ENCODE measurements around the gene LMNA. TPM values are rescaled to one million over a fixed set of nuclear protein-coding genes. Genes with fewer than 3 reads are reported as not detected.
"Not testable (repeated sequence)": the region's sequence is repeated elsewhere in the genome, so short reads cannot be mapped to it uniquely, and the experiment has no call there.

LMNA gene
- total and polyA plus RNA-seq, 2 experiments from 2014 or later = 1,219 to 1,230 TPM

GRCh38 chr1:156124557-156125483 is 10.3 kb downstream of the LMNA start:
- Histone ChIP-seq H4K20me1 (ENCODE audit: insufficient read depth) (no peaks in the 10 kb centered on the region; the same call in 1 of the 2 replicates), H3K9ac (peak overlapping the region; percentile 100), H3K79me2 (ENCODE audit: insufficient read depth) (peaks cover 90% of the 10 kb centered on the region), H2AFZ (no peak overlapping the region), H3K36me3 (ENCODE audit: low read depth) (peaks cover 8% of the 10 kb centered on the region; the same call in 1 of the 2 replicates), H3K4me1 (ENCODE audit: insufficient read depth) (peaks cover 93% of the 10 kb centered on the region), H3K4me3 (peak overlapping the region; percentile 100), H3K9me3 (ENCODE audit: low read depth) (no peaks in the 10 kb centered on the region), H3K27me3 (replicated peaks; ENCODE audit: insufficient read depth) (no peaks in the 10 kb centered on the region), H3F3A (ENCODE audit: insufficient read depth) (peaks cover 79% of the 10 kb centered on the region), H3K9me2 (ENCODE audit: insufficient read depth) (no peaks in the 10 kb centered on the region), H3K4me2 (ENCODE audit: unreplicated experiment) (peak overlapping the region; percentile 98), H3K27ac (peak overlapping the region; percentile 100)
- no peak for TF ChIP-seq EZH2 (IDR thresholded peaks at IDR 0.05; ENCODE audit: insufficient read depth, poor library complexity, severe bottlenecking)
- no peak for TF ChIP-seq EZH2phosphoT487 (IDR thresholded peaks at IDR 0.05; ENCODE audit: insufficient read depth, low read depth)
- 21 to 24% methylated on average over 16 to 17 of the region's 17 CpGs for WGBS, 2 experiments (ENCODE audit: low coverage in 1 of 2, low lambda C conversion rate in 2 of 2, missing lambda C conversion rate in 2 of 2)
- in situ Hi-C loops (cut with MboI) = no loop called here
- DNase-seq = peak; percentile 79

- peaks cover 90% of the 10 kb centered on the region for H3K4me1 ChIP-seq (ENCODE audit: insufficient read depth)
- H2AFZ ChIP-seq; H3K27me3 ChIP-seq (replicated peaks; ENCODE audit: insufficient read depth); H4K20me1 ChIP-seq (ENCODE audit: insufficient read depth); H3K9me3 ChIP-seq (ENCODE audit: low read depth); H3K9me2 ChIP-seq (ENCODE audit: insufficient read depth); in situ Hi-C loops (cut with MboI): not testable (repeated sequence)
- peak overlapping the region; percentile 100 for H3K9ac ChIP-seq
- H3K4me2 ChIP-seq (ENCODE audit: unreplicated experiment) = peak overlapping the region; percentile 98
- H3F3A ChIP-seq (ENCODE audit: insufficient read depth) = peaks cover 75% of the 10 kb centered on the region
- peak overlapping the region; percentile 100 for H3K27ac ChIP-seq
- peaks cover 10% of the 10 kb centered on the region for H3K36me3 ChIP-seq (ENCODE audit: low read depth)
- WGBS, 2 experiments (ENCODE audit: low coverage in 1 of 2, low lambda C conversion rate in 2 of 2, missing lambda C conversion rate in 2 of 2) = 24 to 30% methylated on average over 10 of the region's 10 CpGs
- peak overlapping the region; percentile 100; the same call in 1 of the 2 replicates for H3K4me3 ChIP-seq
- H3K79me2 ChIP-seq (ENCODE audit: insufficient read depth) = peaks cover 90% of the 10 kb centered on the region
- peak; percentile 33 for DNase-seq
Observed at GRCh38 chr1:156125544-156125943, 11.0 kb downstream of the LMNA start.

- Histone ChIP-seq H3K27ac (peak overlapping the region; percentile 100), H3F3A (ENCODE audit: insufficient read depth) (peaks cover 71% of the 10 kb centered on the region), H3K27me3 (replicated peaks; ENCODE audit: insufficient read depth) (no peaks in the 10 kb centered on the region), H3K36me3 (ENCODE audit: low read depth) (peaks cover 16% of the 10 kb centered on the region), H4K20me1 (ENCODE audit: insufficient read depth) (no peaks in the 10 kb centered on the region), H3K4me3 (peak overlapping the region; percentile 63), H3K9me2 (ENCODE audit: insufficient read depth) (no peaks in the 10 kb centered on the region), H2AFZ (no peak overlapping the region), H3K79me2 (ENCODE audit: insufficient read depth) (peaks cover 90% of the 10 kb centered on the region), H3K4me2 (ENCODE audit: unreplicated experiment) (peak overlapping the region; percentile 98), H3K9ac (peak overlapping the region; percentile 100), H3K9me3 (ENCODE audit: low read depth) (no peaks in the 10 kb centered on the region), H3K4me1 (ENCODE audit: insufficient read depth) (peaks cover 87% of the 10 kb centered on the region)
- in situ Hi-C loops (cut with MboI) = no loop called here
- peak; percentile 98 for DNase-seq
- WGBS, 2 experiments (ENCODE audit: low coverage in 1 of 2, low lambda C conversion rate in 2 of 2, missing lambda C conversion rate in 2 of 2) = 2 to 4% methylated on average over 11 of the region's 11 CpGs
- TF ChIP-seq EZH2phosphoT487 (IDR thresholded peaks at IDR 0.05; ENCODE audit: insufficient read depth, low read depth) = no peak
- no peak for TF ChIP-seq EZH2 (IDR thresholded peaks at IDR 0.05; ENCODE audit: insufficient read depth, poor library complexity, severe bottlenecking)
Observed at GRCh38 chr1:156126043-156126629, 11.6 kb downstream of the LMNA start.

DNA sequence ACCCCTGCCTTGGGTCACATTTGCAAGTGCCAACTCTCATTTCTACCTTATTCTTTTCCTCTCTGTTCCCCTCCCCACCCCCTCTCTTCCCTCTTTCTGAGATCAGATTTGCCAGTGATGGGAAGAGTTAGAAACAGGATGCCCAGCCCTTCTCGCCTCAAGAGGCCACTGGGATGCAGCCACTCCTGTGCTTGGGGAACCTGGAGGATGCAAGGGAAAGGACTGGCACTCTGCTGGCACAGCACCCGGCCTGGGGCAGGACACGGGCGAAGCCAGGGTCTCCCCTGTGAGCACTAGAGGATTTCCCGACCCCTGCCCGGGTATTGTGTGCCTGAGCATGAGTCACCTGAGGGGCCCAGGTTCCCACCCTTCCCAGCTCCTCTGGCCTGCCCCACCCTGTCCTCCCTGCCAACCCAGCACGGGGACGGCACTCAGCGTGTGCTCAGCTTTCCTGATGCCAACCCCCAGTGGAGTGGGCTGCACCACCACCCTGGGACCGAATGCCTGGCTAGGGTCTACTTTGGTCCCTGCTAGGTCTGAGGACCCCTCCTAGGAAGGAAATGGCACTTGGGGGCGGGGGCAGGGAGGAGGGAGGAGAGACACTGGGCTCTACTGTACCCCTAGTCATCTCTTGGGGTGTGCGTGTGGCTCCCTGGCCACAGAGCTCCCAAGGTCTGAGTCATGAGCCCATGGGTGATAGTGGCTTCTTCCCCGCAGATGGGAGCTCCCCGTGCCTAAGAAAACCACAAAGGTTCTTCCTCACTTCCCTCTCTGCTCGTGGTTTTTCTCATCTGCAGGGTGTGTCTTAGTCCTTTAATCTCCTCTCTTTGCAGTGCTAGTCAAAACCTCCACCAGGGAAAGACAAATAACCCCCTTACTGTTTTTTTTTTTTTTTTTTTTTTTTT is 12.4 kb downstream of the LMNA start:
- peak overlapping the region; percentile 100 for H3K9ac ChIP-seq
- 1 to 6% methylated on average over 14 to 15 of the region's 15 CpGs for whole genome bisulfite sequencing, 2 experiments (ENCODE audit: low coverage in 1 of 2, low lambda C conversion rate in 2 of 2, missing lambda C conversion rate in 2 of 2)
- H4K20me1 ChIP-seq (ENCODE audit: insufficient read depth) = no peaks in the 10 kb centered on the region
- in situ Hi-C loops (cut with MboI) = no loop called here
- H3K4me2 ChIP-seq (ENCODE audit: unreplicated experiment) = peak overlapping the region; percentile 98
- DNase-seq = peak; percentile 98
- no peaks in the 10 kb centered on the region for H3K9me3 ChIP-seq (ENCODE audit: low read depth)
- H3K9me2 ChIP-seq (ENCODE audit: insufficient read depth) = no peaks in the 10 kb centered on the region
- peaks cover 79% of the 10 kb centered on the region for H3K4me1 ChIP-seq (ENCODE audit: insufficient read depth)
- H3K36me3 ChIP-seq (ENCODE audit: low read depth) = peaks cover 24% of the 10 kb centered on the region
- H3K79me2 ChIP-seq (ENCODE audit: insufficient read depth) = peaks cover 90% of the 10 kb centered on the region
- H3K27me3 ChIP-seq (replicated peaks; ENCODE audit: insufficient read depth) = no peaks in the 10 kb centered on the region
- TF ChIP-seq EZH2 (IDR thresholded peaks at IDR 0.05; ENCODE audit: insufficient read depth, poor library complexity, severe bottlenecking) = no peak
- no peak for TF ChIP-seq EZH2phosphoT487 (IDR thresholded peaks at IDR 0.05; ENCODE audit: insufficient read depth, low read depth)
- peak overlapping the region; percentile 100 for H3K27ac ChIP-seq
- peak overlapping the region; percentile 63 for H3K4me3 ChIP-seq
- H3F3A ChIP-seq (ENCODE audit: insufficient read depth) = peaks cover 69% of the 10 kb centered on the region
- H2AFZ ChIP-seq = no peak overlapping the region

All from GM23248 (cell line).